Measurements from ENCODE around the gene MLST8.
A peak's percentile ranks its signal among the peaks of the same experiment; 100 is the strongest.

MLST8 gene, protein sequence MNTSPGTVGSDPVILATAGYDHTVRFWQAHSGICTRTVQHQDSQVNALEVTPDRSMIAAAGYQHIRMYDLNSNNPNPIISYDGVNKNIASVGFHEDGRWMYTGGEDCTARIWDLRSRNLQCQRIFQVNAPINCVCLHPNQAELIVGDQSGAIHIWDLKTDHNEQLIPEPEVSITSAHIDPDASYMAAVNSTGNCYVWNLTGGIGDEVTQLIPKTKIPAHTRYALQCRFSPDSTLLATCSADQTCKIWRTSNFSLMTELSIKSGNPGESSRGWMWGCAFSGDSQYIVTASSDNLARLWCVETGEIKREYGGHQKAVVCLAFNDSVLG

DNA sequence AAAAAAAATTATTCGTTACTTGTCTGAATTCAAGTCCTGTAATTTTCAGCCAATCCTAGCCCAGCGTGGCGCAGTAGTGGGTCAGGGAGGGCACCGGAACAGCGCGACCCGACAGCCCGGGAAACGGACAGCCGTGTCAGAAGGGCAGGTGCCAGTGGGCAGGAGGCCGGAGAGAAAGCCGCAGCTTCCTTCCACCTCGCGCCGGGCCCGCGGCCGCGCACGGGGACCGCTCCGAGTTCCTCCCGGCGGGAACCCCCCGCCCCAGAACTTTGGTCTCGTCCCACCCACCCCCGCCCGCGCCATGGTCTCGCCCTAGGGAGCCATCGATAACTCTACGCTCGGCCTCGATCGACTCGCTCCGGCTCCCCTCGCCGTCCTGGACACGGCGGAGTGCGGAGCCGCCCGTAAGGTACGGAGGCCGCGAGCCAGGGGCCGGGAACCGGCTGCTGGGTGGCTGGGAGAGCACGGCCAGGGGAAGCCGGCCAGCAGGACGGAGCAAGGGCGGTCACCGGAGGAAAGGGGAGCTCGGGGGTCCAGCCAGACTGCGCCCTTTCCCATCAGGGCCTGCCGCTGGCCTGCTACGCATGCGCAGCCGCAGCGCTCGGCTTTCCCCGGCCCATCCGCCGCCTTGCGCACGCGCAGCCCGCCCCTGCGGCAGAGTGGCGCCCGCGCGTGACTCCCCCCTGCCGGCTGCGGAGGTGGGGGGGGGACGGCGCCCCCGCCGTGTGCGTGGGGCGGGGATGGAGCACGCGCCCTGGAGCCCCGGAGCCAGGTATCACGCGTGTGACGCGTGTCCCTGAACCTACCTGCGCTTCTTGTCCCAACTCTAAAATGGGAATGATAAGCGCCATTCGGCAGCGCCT is at the start of gene MLST8:
Gene MLST8 (plus strand): TSS at position 351 of the 863 bp plus-strand sequence. CDS start 632 bp downstream, outside the sequence.
- DNase-seq: peak; percentile 88

DNA sequence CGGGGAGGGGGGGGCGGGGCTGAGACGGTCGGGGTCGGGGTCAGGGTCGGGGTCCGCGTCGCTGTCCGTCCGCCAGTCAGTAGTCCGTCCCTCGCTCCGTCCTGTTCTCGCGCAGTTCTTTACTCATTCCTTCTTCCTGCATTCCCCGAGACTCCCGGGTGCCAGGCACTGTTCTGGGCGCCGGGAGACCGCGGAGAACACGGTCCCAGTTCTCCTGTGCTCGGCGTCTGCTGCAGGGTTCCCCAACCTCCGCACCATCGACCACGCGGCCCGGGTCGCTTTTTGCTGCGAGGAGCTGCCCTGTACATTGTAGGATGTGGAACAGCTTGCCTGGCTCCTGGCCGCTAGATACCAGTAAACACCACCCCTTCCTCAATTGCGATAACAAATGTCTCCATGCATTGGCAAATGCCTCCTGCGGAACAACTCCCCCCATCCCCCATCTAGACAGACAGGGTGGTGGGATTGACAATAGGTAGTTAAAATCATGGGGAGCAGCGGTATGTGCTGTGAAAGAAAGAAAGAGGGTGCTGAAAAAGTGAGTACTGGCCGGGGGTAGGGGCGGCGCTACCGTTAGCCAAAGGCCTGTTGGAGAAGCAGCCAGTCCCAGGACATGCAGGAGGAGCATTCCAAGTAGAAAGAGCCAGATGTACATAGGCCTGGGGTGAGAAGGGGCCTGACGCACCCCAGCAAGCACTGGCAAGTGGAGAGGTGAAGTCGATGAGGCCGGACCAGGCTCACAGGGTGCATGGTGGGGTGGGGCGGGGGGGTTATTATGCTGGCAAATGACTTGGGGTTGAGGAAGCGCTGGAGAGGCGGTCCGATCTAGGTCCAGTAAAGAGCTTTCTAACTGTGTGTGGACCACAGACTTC is 49.0 kb upstream of the MLST8 start:
- DNase-seq: peak; percentile 13

DNA sequence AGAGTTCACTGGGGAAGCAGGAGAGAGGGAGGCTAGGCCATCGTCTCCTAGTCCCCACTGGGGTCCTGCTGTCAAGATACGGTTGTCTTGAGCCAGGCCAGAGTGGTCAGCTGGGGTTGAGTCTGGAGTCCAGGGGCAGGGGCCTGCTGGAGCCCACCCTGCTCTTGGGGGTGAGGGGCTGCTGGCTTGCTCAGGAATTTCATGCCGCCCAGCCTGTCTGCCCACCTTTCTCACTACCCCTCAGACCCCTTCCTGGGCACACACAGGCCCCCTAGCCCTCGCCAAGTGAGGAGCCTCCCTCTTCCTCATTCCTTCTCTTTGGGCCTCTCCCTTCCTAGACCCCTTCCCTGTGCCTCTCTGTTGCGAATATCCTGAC is 48.4 kb upstream of the MLST8 start:
- DNase-seq: no peak

DNA sequence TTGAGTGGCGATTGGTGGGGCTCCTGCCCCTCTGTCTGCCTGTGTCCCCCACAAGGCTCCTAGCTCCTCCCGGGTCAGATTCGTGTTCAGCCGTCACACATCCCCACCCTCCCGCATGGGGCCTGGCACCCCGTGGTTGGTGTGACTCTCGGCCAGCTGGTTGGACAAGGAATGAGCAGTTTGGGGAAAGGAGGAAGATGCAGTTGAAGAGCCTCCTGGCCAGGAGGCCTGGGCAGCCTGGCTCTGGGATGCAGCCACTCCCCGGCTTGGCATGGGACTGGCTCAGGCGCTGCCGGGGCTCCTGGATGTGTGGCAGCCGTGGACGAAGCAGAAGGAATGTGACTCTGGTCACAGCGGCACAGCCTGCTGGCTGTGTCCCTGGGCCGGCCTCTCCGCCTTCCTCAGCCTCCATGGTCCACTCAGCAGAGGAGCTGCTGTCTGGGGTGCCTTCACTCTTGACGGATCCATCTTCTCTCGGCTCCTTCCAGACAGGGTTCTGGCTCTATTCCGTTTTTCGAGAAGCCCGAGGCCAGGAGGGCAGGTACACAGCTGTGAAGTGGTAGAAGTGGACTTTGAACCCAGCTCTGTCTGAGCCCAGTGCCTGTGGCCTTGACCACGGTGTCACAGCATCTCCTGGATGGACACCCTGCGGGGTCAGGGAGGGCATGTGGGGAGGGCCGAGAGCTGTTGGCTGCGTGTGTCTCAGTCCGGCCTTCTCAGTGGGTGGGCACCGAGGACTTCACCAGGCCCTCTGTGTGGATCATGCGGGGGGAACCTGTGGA is 47.6 kb upstream of the MLST8 start:
- DNase-seq: no peak

DNA sequence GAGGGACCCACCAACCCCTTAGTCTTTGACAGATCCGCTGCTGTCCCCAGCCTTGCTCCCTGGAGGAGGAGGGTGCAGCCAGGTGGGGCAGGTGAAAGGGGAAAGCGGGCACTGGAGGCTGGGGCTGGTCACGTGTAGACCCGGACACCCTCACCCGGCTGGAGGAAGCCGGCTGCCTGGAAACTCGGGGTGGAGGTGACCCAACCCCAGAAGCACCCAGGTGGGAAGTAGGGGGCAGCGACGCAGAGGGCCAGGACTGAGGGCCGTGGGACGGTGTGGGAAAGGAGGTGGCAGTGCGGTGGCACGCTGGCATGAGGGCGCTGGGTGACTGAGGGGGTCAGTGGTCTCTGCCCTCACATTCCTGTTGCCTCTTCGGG is 47.0 kb upstream of the MLST8 start:
- no peak for DNase-seq

DNA sequence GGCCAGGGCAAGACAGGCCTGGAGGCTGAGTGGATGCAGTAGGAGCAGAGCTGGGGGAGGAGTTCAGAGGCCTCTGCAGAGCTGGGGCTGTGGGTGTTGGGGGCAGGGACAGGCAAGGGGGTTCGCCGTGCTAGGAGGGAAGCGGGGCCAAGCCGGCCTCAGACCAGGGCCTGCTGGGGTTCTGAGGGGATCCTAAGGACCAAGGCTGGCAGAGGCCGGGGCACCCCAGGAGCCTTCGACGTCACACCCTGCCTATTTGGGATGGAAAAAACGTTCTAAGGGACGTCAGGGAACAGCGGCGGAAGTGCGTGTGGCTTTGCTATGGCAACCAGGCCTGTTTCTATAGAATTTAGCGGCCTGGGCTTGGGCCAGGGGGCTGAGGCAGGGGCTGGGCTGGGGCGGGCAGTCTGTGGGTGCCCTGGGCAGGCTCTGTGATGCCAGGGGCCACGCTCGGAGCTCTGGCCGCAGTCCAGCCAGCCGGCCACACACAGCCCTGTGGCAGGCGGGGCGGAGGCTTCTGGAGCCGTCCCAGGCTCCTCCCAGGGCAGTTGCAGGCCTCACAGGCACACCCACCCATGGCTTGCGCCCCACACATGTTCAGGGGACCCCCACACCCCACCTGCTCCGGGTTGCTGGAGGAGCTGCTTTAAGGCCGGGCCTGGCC is 45.9 kb upstream of the MLST8 start:
- no peak for DNase-seq

DNA sequence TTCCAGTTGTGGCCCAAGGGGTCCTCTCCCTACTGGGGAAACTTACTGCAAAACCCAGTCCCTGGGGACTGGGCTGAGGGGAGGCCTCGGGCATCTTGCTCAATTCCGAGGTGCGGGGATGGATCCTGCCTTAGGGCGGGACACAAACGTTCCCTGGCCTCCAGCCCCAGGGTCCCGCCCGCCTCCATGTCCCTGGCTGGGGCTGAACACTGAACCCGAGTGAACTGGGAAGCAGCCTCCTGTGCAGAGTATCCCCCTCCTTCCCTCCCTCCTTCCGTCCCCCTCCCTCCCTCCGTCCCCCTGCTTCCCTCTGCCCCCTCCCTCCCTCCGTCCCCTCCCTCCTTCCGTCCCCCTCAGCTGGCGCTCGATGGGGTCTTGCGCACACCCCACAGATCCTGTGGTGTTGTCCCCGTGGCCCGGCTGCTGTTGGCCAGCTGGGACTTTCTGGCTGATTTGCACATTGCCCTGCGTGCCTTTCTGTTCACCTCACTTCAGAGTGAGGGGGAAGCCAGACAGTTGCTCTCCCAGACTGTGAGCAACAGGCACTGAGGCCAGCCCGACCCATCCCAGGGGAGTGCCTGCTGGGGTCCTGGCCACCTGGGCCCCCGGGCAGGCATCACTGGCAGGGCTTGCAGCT is 44.2 kb upstream of the MLST8 start:
- no peak for DNase-seq

DNA sequence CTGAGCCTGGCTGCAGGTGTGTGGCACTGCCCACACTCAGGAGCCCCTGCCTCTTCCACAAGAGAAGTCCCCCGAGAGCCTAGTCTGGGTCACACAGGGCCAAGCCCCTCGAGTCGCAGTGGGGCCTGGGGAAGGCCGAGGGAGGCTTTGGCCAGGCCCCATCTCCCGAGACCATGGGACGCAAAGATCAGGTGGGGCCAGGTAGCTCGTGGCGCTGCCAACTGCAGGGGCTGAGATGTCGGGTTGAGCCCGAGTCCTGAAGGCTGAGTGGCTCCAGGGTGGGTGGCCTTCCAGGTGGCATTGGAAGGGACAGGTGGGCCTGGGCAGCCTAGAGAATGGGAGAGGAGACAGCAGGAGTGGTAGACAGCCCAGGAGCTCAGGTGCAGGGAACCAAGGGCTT is 43.3 kb upstream of the MLST8 start:
- no peak for DNase-seq

DNA sequence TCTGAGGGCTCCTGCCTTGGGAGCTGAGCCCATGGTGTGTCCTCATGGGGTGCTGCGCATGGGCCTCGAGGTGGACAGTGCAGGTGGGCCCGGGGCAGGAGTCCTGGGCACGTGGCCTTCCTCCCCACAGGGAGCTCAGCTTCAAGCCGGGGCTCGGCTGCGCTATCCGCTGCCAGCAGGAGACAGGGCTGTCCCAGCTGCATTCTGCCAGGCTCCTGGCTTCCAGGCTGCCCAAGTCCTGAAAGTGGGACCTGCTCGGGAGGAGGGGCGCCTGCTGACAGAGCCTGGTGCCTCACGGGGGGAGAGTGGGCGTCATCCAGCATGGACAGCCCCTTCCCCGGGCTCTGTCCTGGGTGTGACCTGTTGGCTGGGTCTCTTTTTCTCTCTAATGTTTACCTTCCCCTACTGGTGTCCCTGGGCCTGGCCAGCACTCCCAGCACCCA is 42.6 kb upstream of the MLST8 start:
- DNase-seq: no peak

DNA sequence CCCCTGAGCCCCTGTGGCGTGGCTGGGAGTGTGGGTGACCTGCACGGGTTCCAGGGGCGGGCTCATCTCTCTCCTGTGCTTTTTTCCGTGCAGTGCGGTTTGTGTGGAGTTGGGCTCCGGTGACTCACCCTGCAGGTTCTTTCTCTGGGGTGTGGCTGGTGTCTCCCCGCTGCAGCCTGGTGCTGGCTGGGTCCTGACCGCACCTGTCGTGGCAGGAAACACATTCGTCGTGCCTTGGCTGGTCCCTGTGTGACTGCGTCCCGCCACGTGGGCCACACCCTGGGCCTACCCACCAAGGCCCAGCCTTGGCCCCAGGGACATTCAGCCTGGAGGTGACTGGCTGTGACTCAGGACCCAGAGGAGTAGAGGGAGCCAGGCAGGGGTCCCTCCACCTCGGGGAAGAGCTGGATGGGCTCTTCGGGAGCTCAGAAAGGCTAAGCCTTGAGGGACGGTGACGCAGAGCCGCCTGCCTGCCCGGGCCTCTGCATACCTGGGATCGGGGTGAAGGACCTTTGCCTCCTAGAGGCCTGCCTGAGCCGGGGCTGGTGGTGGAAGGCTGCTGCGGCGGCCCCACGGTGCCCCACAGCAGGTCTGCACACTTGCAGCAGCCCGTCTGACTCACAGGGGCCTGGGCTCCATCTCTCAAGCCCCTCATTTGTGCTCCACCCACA is 41.9 kb upstream of the MLST8 start:
- no peak for DNase-seq

DNA sequence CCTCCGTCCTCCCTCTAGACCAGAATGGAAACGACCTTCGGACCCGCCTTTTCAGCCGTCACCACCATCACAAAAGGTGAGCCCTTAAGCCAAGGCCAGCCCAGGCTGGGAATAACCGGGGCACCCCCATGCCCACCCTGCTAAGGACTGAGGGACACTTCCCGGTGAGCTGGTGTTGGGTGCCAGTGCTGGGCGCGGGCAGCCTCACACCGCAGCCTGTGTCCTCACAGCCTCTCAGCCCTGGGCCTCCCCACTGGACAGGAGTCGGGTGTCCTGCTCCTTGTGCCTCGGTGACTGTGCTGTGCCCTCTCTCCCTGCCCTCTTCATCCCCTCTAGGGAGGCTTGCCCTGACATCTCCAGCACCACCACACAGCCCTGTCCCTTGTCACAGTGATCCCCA is 39.4 kb upstream of the MLST8 start:
- no peak for DNase-seq

DNA sequence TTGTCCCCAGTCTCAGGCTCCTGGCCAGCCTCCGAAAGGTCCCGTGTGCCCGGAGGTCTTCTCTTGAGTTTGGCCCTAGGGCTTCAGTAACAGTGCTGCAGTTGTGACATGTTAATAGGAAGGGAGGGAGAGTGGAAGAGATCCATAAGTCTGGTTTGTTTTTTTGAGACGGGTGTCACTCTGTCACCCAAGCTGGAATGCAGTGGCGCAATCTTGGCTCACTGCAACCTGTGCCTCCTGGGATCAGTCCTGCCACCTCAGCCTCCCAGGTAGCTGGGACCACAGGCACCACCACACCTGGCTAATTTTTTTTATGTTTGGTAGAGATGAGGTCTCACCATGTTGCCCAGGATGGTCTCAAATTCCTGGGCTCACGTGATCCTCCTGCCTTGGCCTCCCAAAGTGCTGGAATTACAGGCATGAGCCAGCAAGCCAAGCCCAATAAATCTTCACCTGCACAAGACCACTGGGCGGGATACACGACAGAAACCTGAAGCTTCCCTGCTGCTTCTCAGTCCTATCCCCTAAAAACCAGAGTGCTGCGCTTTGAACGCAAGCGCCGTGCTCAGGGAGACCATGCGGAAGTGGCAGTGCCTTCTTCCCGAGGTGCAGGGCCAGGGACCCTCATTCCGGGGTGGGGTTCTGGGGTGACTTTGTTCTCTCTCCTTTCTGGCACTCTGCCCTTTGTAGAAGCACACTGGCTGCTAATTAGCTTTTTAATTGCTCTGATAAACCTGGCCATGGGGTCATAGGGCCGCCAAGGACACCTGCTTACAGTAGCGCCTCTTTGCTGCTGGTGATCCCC is 38.8 kb upstream of the MLST8 start:
- DNase-seq: no peak

DNA sequence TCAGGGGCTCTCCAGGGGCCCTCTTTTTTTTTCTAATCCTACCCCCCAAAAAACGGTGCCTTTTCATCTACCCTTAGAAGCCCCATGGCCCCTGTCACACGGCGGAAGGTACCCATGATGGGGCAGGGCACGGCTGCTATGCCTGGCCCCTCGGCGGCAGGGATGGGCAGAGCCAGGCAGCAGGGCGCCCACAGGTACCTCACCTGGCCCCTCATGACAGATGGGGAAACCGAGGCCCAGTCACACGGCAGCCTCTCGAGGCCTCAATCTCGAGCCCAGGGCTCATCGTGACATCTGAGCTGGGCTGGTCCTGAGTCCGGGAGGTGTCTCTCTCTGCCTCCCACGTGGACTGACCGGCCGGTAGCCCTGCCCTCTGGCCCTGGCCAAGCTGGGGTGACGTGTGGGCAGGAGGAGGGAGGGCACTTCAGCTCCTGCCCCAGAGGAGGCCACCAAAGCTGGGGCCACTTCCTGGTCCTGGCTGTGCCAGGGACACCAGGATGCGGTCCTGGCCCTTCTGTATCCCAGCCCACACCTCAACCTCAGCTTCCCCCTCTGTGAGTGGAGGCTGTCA is 38.1 kb upstream of the MLST8 start:
- no peak for DNase-seq

DNA sequence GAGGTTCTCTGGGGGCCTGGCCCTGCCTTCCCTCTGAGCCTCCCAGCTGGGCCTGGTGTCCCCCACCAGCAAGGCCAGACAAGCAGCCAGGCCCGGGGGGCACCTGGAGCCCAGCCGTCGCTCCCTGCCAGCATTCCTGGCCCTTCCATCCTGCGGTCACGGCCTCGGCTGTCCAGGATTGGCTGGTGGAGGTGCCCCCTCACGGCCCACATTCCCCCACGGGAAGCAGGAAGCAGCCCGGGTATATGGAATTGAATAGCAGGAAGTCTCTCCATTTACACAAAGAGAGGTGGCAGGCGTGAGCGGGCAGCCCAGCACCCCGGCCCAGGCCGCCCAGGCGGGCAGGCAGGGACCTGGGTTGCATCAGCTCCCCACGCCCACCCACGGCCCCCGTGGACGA is 35.2 kb upstream of the MLST8 start:
- DNase-seq: no peak

DNA sequence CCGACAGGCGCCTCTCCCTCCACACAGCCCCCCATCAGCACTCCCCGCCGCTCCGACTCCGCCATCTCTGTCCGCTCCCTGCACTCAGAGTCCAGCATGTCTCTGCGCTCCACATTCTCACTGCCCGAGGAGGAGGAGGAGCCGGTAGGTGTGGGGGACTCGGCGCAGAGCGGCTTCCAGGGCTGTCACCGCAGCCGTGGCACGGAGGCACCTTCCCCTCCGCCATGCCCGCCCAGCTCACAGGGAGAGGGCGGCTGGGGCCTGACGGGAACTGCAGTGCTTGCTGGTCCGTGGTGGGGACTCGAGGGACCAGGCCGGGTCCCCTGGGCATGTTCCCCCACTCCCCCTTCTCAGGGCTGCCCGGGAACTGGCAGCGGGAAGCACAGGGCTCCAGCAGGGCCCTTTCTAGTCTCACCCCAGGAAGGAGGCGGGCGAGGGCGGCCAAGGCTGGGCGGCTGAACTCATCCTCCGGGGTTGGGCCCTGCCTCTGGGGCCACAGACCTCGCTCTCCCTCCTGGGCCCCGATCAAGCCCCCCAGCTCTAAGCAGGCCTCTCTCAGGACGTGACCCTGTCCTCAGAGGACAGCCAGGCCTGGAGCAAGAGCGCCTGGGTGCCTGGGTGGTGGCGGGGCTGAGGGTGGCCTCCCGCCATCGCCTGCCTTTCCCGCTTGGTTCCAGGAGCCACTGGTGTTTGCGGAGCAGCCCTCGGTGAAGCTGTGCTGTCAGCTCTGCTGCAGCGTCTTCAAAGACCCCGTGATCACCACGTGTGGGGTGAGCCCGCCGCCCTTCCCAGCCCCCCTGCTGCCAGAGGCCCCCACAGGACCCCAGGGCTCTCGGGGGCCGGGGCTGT is 34.4 kb upstream of the MLST8 start:
- DNase-seq: no peak

DNA sequence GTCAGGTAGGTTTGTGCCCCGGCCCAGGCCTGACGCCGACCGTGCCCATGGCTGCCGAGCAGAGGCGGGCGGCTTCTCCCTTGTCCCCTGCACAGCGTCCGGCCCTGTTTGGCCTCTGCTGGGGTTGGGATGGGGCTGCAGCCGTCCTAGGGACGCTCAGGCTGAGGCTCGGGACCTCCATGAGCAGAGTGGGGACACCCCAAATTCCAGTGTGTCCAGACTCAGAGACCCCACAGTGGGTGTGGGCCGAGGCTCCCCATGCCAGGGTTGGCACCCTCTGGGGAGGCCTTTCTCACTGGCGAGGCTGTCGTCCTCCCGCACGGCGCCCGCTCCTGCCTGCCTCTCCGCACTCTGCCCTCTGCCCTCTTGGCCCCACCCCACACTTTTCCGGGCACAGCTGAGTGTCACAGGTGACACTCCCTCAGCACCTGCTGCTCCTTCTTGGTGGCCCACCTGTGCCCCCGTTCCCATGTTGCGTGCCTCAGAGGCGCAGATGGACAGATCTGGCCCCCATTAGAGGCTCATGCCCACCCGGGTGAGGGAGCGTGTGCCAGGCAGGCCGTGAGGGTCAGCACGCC is 33.6 kb upstream of the MLST8 start:
- DNase-seq: no peak

DNA sequence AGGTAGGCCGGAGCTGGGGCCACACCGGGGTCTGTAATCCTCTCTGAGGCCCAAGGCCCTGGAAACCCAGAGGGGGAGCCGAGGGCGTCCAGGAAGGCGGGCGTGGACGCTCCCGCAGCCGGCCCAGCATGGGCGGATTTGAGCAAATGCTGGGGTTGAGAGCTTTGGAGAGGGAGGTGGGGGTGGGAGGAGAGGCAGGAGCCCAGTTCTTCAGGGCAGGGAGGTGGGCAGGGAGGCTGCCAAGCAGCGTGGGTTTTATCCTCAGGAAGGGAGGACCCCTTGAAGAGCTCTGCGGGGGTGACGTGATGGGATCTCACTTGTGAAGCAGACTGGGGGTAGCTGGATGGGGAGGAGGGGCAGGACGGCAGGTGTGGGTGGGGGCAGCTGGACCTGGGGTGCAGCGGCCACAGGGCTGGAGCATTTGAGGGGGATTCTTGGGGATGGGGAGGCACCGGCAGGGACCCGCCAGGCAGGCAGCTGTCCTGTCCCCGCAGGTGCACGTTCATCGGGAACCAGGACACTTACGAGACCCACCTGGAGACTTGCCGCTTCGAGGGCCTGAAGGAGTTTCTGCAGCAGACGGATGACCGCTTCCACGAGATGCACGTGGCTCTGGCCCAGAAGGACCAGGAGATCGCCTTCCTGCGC is 32.4 kb upstream of the MLST8 start:
- DNase-seq: no peak

DNA sequence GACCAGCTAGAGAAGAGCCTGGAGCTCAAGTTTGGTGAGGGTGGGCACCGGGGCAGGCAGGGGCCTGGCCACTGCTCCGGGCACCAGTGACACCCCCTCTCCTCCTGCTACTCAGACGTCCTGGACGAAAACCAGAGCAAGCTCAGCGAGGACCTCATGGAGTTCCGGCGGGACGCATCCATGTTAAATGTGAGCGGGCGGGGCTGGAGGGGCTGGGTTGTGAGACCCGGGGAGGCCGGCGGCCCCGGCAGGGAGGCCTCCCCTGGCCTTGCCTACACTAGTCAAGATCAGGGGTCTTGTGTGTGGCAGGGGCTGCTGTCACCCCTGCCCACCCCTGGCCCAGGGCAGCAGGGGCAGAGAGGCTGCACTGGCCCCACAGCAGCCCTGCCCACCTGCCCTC is 31.9 kb upstream of the MLST8 start:
- DNase-seq: no peak
